Colon (tissue), 2 donors: ENCODE measurements around the gene DNTTIP2.
"Not testable (repeated sequence)": the region's sequence is repeated elsewhere in the genome, so short reads cannot be mapped to it uniquely, and the experiment has no call there.

ENCODE experiments used
- FAIRE-seq: peaks from 2 replicates; lab custom pipeline; 2012; peaks lifted over from hg19 to GRCh38; lab: Jason Lieb, UNC
- donor health status: control.
- donor health status: control.

Gene DNTTIP2

GRCh38 chr1:93878889-93879586 lies at the start of gene DNTTIP2:
Gene DNTTIP2 (minus strand): TSS chr1:93879206. CDS start chr1:93879148, 58 bp downstream.
- FAIRE-seq = no peak

GRCh38 chr1:93925206-93925605 lies 46.2 kb upstream of the DNTTIP2 start:
- FAIRE-seq = no peak

- no peak for FAIRE-seq
Observed at GRCh38 chr1:93919780-93920179, 40.8 kb upstream of the DNTTIP2 start.

DNA sequence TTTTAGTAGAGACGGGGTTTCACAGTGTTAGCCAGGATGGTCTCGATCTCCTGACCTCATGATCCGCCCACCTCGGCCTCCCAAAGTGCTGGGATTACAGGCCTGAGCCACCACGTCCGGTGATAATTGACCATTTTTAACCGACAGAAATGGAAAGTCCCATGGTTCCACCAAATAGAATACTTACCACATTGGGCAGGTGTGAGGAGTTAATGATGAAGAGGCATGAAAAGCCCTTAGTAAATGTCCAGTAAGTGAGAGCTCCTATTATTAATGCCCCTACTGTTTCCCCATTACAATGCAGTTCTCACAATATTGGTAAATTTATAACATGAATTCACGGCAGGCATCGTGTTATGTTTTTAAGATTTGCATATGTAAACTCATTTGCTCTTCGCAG lies 38.3 kb upstream of the DNTTIP2 start:
- FAIRE-seq = no peak

- not testable (repeated sequence) for FAIRE-seq
Observed at GRCh38 chr1:93910880-93911279, 31.9 kb upstream of the DNTTIP2 start.

DNA sequence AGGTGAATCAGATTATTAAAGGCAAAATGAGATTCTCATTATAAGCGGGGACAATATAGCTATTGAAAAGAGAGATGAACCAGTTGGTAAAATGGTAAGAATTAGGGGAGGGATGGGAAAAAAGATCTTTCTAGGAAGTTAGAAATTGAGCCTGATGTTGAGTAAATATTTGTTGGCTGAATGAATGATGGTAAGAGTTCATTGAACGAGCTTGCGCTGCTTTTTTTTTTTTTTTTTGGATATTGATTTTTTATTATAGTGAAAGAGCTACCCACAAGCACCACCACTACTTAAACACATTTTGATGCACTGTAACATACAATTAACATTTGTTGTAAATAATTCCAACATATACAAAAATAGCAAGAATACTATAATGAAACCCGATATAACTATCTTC lies 31.3 kb upstream of the DNTTIP2 start:
- FAIRE-seq = no peak

GRCh38 chr1:93909146-93910050 lies 30.4 kb upstream of the DNTTIP2 start, which contains the start of gene GCLM:
Gene GCLM (minus strand): TSS chr1:93909430. CDS start chr1:93909163, 267 bp downstream.
- no peak for FAIRE-seq

DNA sequence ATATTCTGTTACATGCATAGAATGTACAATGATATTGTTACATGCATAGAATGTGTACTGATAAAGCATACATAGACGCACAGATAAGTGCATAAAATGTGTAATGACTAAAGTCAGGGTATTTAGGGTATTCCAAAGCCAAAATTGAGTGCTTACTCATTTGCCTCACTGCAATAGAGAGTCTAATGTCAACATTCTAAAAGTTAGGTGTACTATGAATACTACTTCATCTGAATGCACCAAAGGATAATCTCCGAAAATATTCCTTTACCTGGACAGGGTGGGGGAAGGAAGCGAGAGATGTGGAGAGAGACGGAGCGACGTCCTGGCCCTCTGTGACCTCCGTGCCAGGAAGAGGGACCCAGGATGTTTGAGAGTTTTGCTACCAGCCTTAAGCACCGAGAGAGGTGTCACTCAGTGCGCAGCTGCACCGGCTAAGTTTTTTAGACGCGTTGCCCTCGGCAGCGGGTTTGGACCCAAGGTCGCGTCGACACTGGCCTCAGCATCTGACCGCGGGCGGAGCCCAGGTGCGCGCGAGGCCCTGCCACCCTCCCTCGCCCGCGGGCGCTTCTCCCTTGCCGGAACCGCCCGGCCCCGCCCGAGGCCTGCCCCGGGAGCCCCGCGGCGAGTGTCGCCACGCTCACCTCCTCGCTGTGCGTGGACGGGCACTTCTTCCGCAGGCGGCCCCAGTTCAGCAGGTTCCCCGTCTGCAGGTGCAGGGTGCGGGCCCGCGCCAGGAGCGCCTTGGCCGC lies 29.6 kb upstream of the DNTTIP2 start:
- FAIRE-seq = no peak

- no peak for FAIRE-seq
Observed at GRCh38 chr1:93907718-93908117, 28.7 kb upstream of the DNTTIP2 start.

DNA sequence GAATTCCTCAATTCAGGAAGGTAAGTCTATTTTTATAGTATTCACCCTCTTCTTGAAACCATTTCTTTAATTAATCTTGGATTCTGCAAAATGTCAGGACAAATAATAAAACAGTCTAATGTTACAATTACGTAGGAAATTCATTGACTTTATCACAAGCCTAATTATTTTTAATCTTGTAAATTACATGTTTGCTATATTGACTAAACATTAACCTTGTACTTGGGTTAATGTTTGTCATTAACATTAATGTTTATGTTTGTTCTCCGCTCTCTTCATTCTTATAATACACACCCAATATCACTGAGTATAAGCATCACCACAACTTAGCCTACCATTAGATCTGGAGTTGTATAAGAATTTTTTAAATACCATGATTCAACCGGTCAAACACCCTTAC lies 27.5 kb upstream of the DNTTIP2 start:
- FAIRE-seq = no peak

GRCh38 chr1:93905734-93906133 lies 26.7 kb upstream of the DNTTIP2 start:
- no peak for FAIRE-seq

- no peak for FAIRE-seq
Observed at GRCh38 chr1:93905051-93905450, 26.0 kb upstream of the DNTTIP2 start.

GRCh38 chr1:93904228-93904627 lies 25.2 kb upstream of the DNTTIP2 start:
- FAIRE-seq = no peak

- FAIRE-seq = no peak
Observed at GRCh38 chr1:93900723-93901504, 21.9 kb upstream of the DNTTIP2 start.

GRCh38 chr1:93899543-93900207 lies 20.7 kb upstream of the DNTTIP2 start:
- no peak for FAIRE-seq

DNA sequence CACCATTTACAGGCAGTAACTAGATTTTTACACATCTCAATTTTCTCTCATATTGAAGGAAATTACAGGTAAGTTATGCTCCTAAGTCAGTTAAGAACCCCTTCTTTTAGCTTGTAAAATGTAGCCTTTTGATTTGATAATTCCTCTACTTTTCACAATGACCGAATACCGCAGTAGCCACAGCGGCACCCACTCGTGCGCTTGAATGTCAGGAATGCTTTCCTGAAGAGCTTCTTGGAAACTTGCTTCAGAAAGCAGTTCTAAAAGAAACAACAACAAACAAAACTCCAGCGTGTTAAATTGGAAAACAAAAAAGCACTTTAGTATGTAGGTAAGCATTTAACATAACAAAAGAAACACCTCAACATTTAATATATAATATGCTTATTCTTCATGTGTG lies 9.9 kb upstream of the DNTTIP2 start:
- no peak for FAIRE-seq

GRCh38 chr1:93882269-93882668 lies 3.3 kb upstream of the DNTTIP2 start:
- FAIRE-seq = no peak

- FAIRE-seq = no peak
Observed at GRCh38 chr1:93880731-93881130, 1.7 kb upstream of the DNTTIP2 start.

DNA sequence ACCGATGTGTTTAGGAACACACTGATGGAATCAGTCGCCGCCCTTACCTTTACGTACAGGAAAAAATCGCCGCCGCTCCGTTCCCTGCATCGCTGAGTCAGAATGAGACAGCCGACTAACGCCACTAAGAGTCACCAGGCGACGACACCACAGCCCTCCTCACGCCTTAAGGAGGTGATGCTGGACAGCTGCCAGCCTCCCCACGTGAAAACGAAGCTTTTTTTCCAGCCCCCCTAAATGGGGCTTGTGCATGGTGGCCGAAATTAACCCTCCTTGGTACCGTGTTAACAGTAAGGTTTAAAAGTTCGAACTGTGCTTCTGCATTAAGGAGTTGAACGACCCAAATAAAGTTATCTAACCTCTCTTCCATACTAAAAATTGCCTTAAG lies 511 bp downstream of the DNTTIP2 start:
- FAIRE-seq = no peak

DNA sequence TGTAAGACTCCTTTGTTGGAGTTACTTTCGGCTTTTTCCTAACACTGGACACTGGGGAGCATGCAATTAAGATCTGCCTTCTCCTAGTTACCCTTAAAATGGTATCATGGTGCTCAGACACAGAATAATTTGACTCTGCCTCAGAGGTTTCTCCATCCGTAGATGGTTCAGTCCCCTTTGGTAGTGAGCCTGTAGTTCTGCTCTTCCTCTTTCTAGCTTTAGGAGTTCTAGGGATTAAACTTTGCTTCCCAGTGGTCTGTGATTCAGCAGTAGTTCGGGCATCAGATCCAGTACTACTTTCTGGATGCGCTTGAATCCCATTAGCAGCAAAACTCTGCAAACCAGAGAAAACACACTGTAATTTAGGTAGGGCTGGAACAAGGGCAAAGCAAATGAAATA lies 1.5 kb downstream of the DNTTIP2 start:
- FAIRE-seq = no peak

DNA sequence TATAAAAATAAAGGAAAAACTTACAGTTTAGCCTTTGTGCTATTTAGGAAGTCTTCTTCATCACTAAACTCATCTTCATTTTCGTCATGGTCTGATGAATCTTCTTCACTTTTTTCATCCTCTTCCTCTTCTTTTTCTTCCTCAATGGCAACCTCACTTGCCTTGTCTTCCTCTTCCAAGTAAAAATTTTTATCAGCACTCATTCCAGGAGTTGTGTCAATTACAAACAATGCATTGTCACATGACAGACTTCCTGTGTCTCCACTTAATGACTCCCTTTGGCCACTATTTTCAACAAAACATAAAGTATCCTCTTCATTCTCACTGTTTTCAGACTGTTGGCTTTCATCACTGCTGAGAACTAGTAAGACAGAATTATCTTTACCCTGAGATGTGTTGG lies 2.8 kb downstream of the DNTTIP2 start:
- FAIRE-seq = no peak
